Spleen (tissue), 11 donors: ENCODE data around the gene MX2. TPM values are rescaled to one million over a fixed set of nuclear protein-coding genes. Genes with fewer than 3 reads are reported as not detected.

Experiments
- DNase-seq: peaks from one replicate; pipeline ENCODE4 v3.0.0-alpha.2; 2020
- H3K27ac ChIP-seq, 8 donors: fragments of 200-600 bp; sonication (generic) in 7 of 8; 1 replicate in 4 of 8; 2 replicates in 4 of 8; pipeline versions ENCODE4 v1.5.0 to v1.8.0; 2016 to 2021; ENCODE audit warnings: inconsistent platforms in 4 of 8, mild to moderate bottlenecking in 4 of 8, moderate library complexity in 1 of 8
- H3K27me3 ChIP-seq, 7 donors: fragments of 200-600 bp; sonication (generic) in 6 of 7; replicated peaks in 1 of 7; 1 replicate in 4 of 7; 2 replicates in 3 of 7; pipeline versions ENCODE4 v1.5.0 to v1.8.0; 2016 to 2021; ENCODE audit warnings: inconsistent platforms in 3 of 7, mild to moderate bottlenecking in 1 of 7
- H3K36me3 ChIP-seq, 6 donors: fragments of 200-600 bp; sonication (generic) in 5 of 6; 1 replicate in 4 of 6; 2 replicates in 2 of 6; pipeline versions ENCODE4 v1.5.0 to v1.8.0; 2016 to 2021; ENCODE audit warnings: inconsistent platforms in 2 of 6
- H3K4me1 ChIP-seq, 6 donors: fragments of 200-600 bp; sonication (generic) in 5 of 6; 1 replicate in 3 of 6; 2 replicates in 3 of 6; pipeline versions ENCODE4 v1.5.0 to v1.8.0; 2016 to 2021; ENCODE audit warnings: inconsistent platforms in 3 of 6
- H3K4me3 ChIP-seq, 8 donors: fragments of 200-600 bp; sonication (generic) in 7 of 8; 1 replicate in 4 of 8; 2 replicates in 4 of 8; pipeline versions ENCODE4 v1.5.0 to v1.8.0; 2016 to 2021; ENCODE audit warnings: inconsistent platforms in 4 of 8, mild to moderate bottlenecking in 4 of 8, moderate library complexity in 2 of 8
- H3K9me3 ChIP-seq, 8 donors: fragments of 200-600 bp; sonication (generic) in 7 of 8; 1 replicate in 4 of 8; 2 replicates in 4 of 8; pipeline versions ENCODE4 v1.5.0 to v1.8.0; 2016 to 2021; ENCODE audit warnings: inconsistent platforms in 4 of 8
- POLR2A ChIP-seq, 3 donors: fragments of 450-650 bp; IDR thresholded peaks; one replicate each; pipeline ENCODE4 v1.5.1; 2017; ENCODE audit warnings: antibody characterized with exemption in 3 of 3, mild to moderate bottlenecking in 1 of 3
- POLR2AphosphoS5 ChIP-seq, 3 donors: sonication (generic); formaldehyde crosslinking; IDR thresholded peaks; one replicate each; pipeline ENCODE4 v1.5.1; 2017; ENCODE audit warnings: antibody characterized with exemption in 3 of 3
- WGBS, 5 donors: extraction: QIAGEN DNeasy Blood & Tissue Kit in 3 of 5; methylation state at CpG; one replicate each; pipeline versions ENCODE4 v1.1.5 to v1.1.7; 2013 to 2018; 5-methylcytosine and 5-hydroxymethylcytosine counted together
- intact Hi-C: fragments of 100-400 bp; cut with DNase I; formaldehyde crosslinking; loops from one replicate; pipeline ENCODE4 v1.15.0; 2023; ENCODE audit warnings: low total_unique reads
- polyA plus RNA-seq, 3 donors: library from polyadenylated mRNA; stranded (reverse); fragments of 200-250 nt; gene quantifications; one replicate each; pipeline ENCODE4 v1.2.1, GENCODE V29; 2013
- total RNA-seq, 7 donors: library from RNA; depleted of rRNA in 3 of 7; stranded (reverse); fragments of >200 nt in 3 of 7; fragmentation: NEBNext Ultra II Directional in 4 of 7; extraction: Animal tissue kit (Norgen Biotek cat#: 25700) in 4 of 7; gene quantifications; one replicate each; pipeline versions ENCODE4 v1.1.0 to v1.2.1, GENCODE V29; 2016 to 2021
- TF ChIP-seq, protein P1 (sequence below), 11 experiments: fragments of 200-600 bp in 7 of 11; fragments of 450-650 bp in 4 of 11; sonication (generic) in 4 of 11; IDR thresholded peaks in 8 of 11; conservative IDR thresholded peaks in 3 of 11; 1 replicate in 7 of 11; 2 replicates in 4 of 11; pipeline versions ENCODE4 v1.4.0 to v1.8.0; 2016 to 2021; ENCODE audit warnings: antibody characterized with exemption in 11 of 11, inconsistent platforms in 4 of 11, mild to moderate bottlenecking in 1 of 11
- donor health status: healthy with polysubstance abuse.
- donor health status: DM: no; HTN: no; CAD: no; lungs with moderate emphysema.
- donor health status: DM: no; HTN: no; CAD: no.
- donor health status: Bipolar disorder and iron deficiency.
- donor health status: healthy.
- donor health status: DM: no; HTN: no; CAD: no.
- donor health status: DM: yes; HTN: yes; CAD: no.

Gene MX2
- total and polyA plus RNA-seq, 10 donors, result 20.0 to 109 (median 71.8) TPM

GRCh38 chr21:41443562-41443961, 81.7 kb downstream of the MX2 start:
- TF ChIP-seq POLR2AphosphoS5 (IDR thresholded peaks at IDR 0.05), result no peak
- TF ChIP-seq, protein P1, sequence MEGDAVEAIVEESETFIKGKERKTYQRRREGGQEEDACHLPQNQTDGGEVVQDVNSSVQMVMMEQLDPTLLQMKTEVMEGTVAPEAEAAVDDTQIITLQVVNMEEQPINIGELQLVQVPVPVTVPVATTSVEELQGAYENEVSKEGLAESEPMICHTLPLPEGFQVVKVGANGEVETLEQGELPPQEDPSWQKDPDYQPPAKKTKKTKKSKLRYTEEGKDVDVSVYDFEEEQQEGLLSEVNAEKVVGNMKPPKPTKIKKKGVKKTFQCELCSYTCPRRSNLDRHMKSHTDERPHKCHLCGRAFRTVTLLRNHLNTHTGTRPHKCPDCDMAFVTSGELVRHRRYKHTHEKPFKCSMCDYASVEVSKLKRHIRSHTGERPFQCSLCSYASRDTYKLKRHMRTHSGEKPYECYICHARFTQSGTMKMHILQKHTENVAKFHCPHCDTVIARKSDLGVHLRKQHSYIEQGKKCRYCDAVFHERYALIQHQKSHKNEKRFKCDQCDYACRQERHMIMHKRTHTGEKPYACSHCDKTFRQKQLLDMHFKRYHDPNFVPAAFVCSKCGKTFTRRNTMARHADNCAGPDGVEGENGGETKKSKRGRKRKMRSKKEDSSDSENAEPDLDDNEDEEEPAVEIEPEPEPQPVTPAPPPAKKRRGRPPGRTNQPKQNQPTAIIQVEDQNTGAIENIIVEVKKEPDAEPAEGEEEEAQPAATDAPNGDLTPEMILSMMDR (IDR thresholded peaks at IDR 0.05 in 8 of 11, conservative IDR thresholded peaks at IDR 0.05 in 3 of 11), result no peak
- TF ChIP-seq POLR2A (IDR thresholded peaks at IDR 0.05), result no peak
- peak overlapping the region in 4 of 8 donors; percentile 43 to 73 (median 48) for H3K27ac ChIP-seq

GRCh38 chr21:41444703-41445464, 83.1 kb downstream of the MX2 start:
- Histone ChIP-seq H3K27ac (peak overlapping the region in 7 of 8 donors; percentile 35 to 77 (median 67)), H3K9me3 (no peaks in the 10 kb centered on the region), H3K36me3 (peaks cover 9 to 100% (median 87%) of the 10 kb centered on the region in 6 donors), H3K4me1 (peaks cover 0 to 9% (median 0%) of the 10 kb centered on the region in 6 donors), H3K27me3 (no peaks in the 10 kb centered on the region), H3K4me3 (no peak overlapping the region)
- intact Hi-C loops, result no loop called here
- WGBS, 5 donors, result 80 to 86% (median 81%) methylated on average over 13 of the region's 13 CpGs
- no peak for TF ChIP-seq POLR2AphosphoS5 (IDR thresholded peaks at IDR 0.05)
- no peak for TF ChIP-seq POLR2A (IDR thresholded peaks at IDR 0.05)
- TF ChIP-seq, protein P1 (IDR thresholded peaks at IDR 0.05 in 8 of 11, conservative IDR thresholded peaks at IDR 0.05 in 3 of 11), result no peak
- DNase-seq, result peak; percentile 39

More at GRCh38 chr21:41443562-41443961, 81.7 kb downstream of the MX2 start:
- Histone ChIP-seq H3K27me3 (no peaks in the 10 kb centered on the region), H3K4me1 (peaks cover 0 to 9% (median 0%) of the 10 kb centered on the region in 6 donors), H3K4me3 (no peak overlapping the region), H3K9me3 (no peaks in the 10 kb centered on the region), H3K36me3 (peaks cover 9 to 100% (median 90%) of the 10 kb centered on the region in 6 donors)
- DNase-seq, result peak; percentile 19
- intact Hi-C loops, result no loop called here
- 88 to 96% (median 93%) methylated on average over 7 of the region's 7 CpGs for WGBS, 5 donors

DNA sequence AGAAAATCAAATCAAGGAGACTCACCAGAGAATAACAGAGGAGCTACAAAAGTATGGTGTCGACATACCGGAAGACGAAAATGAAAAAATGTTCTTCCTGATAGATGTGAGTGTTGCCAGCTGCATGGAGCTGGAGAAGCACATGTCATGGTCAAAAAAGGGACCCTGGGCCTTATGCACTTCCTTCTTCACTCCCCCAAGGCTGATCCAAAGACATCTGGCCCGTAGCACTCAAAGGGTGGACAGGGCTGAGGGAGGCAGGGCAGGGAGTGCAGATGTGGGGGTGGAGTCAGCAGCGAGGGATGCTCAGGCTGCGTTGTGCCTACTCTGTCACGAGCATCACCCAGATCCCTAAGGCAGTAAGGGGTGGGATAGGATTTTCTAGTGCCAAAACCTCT, 83.6 kb downstream of the MX2 start:
- TF ChIP-seq, protein P1 (IDR thresholded peaks at IDR 0.05 in 8 of 11, conservative IDR thresholded peaks at IDR 0.05 in 3 of 11), result no peak
- TF ChIP-seq POLR2A (IDR thresholded peaks at IDR 0.05) (no peak), POLR2AphosphoS5 (IDR thresholded peaks at IDR 0.05) (peak; percentile 62 to 83 (median 79))
- 65 to 83% (median 75%) methylated on average over 7 of the region's 7 CpGs for WGBS, 5 donors
- Histone ChIP-seq H3K27me3 (no peaks in the 10 kb centered on the region), H3K36me3 (peaks cover 9 to 100% (median 88%) of the 10 kb centered on the region in 6 donors), H3K4me3 (no peak overlapping the region), H3K4me1 (peaks cover 0 to 9% (median 0%) of the 10 kb centered on the region in 6 donors), H3K27ac (peak overlapping the region in 7 of 8 donors; percentile 38 to 77 (median 67)), H3K9me3 (no peaks in the 10 kb centered on the region)
- peak; percentile 69 for DNase-seq
- intact Hi-C loops, result no loop called here

DNA sequence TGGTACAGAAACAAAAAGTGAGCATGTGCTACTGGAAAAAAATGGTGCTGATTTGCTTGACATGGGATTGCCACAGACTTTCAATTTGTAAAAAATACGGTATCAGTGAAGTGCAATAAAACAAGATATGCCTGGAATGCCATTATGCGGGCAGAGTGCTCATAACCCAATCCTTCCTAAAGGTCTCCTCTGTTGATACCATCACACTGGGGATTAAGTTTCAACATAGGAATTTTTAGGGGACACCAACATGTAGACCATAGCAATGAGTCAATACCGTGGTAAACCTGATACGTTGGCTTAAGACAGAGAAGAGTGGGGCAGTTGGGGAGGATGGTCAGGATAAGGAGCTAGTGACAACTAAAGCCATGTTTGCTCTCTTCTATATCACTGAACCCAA, 84.8 kb downstream of the MX2 start:
- 71 to 95% (median 94%) methylated on average over 4 of the region's 4 CpGs for WGBS, 5 donors
- TF ChIP-seq POLR2A (IDR thresholded peaks at IDR 0.05), result no peak
- no peak for TF ChIP-seq POLR2AphosphoS5 (IDR thresholded peaks at IDR 0.05)
- TF ChIP-seq, protein P1 (IDR thresholded peaks at IDR 0.05 in 8 of 11, conservative IDR thresholded peaks at IDR 0.05 in 3 of 11), result no peak
- Histone ChIP-seq H3K9me3 (no peaks in the 10 kb centered on the region), H3K4me3 (no peak overlapping the region), H3K4me1 (peaks cover 0 to 9% (median 0%) of the 10 kb centered on the region in 6 donors), H3K27ac (peak overlapping the region in 4 of 8 donors; percentile 53 to 77 (median 67)), H3K27me3 (no peaks in the 10 kb centered on the region), H3K36me3 (peaks cover 5 to 100% (median 84%) of the 10 kb centered on the region in 6 donors)
- intact Hi-C loops, result no loop called here
- no peak for DNase-seq
